Measurements from ENCODE around the gene TRIO.

The TRIO gene

DNA sequence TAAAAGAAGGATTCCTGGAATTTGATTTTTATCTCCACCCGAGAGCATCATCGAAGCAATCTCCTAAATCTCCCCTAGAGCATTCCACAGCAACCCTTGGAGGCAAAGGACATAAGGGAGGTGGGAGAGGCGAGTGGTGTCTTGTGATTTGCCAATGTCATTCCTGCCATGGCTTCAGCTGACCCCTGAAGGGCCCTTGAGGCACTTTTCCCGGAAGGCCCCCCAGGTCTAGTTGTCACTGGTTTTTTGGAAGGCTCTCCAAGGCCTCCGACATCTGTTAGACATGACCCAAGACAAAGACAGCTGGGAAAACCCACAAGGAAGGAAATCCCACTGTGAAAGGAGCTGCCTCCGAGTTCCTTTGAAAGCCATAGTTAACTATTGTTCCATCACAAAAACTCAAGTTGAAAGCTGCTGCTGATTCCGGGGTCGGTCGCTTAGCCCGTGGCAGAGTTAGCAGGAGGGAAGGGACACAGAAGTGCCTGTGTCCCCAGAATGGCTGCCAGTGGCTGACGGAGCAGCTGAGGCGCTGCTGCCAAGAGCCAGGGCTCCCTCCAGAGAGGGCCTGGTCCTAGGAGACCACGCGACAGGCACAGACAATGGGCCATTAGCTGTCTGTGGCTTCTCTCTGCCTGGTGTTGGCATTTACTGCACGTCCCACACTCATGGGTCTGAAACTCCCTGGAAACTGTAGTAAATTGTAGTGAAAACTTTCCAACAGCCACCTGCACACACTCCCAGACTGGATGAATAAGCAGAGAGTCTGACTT lies 24.4 kb upstream of the TRIO start:
- Histone ChIP-seq H3K27me3 (replicated peaks; ENCODE audit: control insufficient read depth, insufficient read depth, low read length) (no peaks in the 10 kb centered on the region), H3K4me3 (replicated peaks; ENCODE audit: low read depth, low read length) (no peak overlapping the region), H3K36me3 (ENCODE audit: control insufficient read depth, insufficient read depth, low read length) (no peaks in the 10 kb centered on the region)
- no peak for DNase-seq (ENCODE audit: extremely low read depth, insufficient read length)
- TF ChIP-seq, protein P1, sequence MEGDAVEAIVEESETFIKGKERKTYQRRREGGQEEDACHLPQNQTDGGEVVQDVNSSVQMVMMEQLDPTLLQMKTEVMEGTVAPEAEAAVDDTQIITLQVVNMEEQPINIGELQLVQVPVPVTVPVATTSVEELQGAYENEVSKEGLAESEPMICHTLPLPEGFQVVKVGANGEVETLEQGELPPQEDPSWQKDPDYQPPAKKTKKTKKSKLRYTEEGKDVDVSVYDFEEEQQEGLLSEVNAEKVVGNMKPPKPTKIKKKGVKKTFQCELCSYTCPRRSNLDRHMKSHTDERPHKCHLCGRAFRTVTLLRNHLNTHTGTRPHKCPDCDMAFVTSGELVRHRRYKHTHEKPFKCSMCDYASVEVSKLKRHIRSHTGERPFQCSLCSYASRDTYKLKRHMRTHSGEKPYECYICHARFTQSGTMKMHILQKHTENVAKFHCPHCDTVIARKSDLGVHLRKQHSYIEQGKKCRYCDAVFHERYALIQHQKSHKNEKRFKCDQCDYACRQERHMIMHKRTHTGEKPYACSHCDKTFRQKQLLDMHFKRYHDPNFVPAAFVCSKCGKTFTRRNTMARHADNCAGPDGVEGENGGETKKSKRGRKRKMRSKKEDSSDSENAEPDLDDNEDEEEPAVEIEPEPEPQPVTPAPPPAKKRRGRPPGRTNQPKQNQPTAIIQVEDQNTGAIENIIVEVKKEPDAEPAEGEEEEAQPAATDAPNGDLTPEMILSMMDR (IDR thresholded peaks at IDR 0.05; ENCODE audit: insufficient read depth, low read length, poor library complexity, severe bottlenecking) = no peak

DNA sequence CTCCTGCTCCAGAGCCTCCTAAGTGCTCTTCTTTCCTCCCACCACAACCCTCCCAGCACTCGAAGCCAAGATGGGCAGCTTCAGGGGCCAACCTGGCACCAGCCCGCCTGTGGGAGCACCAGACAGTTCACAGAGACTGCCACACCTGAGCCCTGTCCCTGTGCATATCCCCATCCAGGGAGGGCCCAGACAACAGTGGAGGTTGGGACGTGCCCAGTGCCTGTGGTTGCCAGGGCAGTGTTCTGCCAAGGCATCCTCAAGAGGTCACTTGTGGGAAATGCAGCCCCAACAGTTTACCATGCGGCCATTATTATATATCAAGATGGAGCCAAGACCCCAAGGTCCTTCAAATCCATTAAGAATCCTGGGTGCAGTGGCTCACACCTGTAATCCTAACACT lies 23.0 kb upstream of the TRIO start:
- H3K36me3 ChIP-seq (ENCODE audit: control insufficient read depth, insufficient read depth, low read length) = no peaks in the 10 kb centered on the region
- TF ChIP-seq, protein P1 (IDR thresholded peaks at IDR 0.05; ENCODE audit: insufficient read depth, low read length, poor library complexity, severe bottlenecking) = no peak
- H3K27me3 ChIP-seq (replicated peaks; ENCODE audit: control insufficient read depth, insufficient read depth, low read length) = no peaks in the 10 kb centered on the region
- DNase-seq (ENCODE audit: extremely low read depth, insufficient read length) = no peak
- no peak overlapping the region for H3K4me3 ChIP-seq (replicated peaks; ENCODE audit: low read depth, low read length)

DNA sequence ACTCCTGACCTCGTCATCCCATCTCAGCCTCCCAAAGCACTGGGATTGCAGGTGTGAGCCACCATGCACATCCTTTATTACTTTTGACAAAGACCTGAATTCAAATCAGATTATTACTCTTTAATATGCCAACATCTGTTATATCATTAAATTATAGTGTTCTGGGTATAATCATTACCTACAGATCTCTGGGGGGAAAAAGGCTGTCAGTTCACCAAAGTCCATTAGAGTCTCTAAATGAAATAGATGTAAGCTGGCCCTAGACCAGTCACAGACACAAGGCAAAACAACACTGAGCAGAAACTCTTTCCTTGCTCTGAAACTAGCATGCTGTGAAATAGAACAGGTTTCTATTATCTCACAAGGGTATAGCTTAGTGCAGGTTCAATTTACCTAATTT lies 21.6 kb upstream of the TRIO start:
- no peaks in the 10 kb centered on the region for H3K27me3 ChIP-seq (replicated peaks; ENCODE audit: control insufficient read depth, insufficient read depth, low read length)
- TF ChIP-seq, protein P1 (IDR thresholded peaks at IDR 0.05; ENCODE audit: insufficient read depth, low read length, poor library complexity, severe bottlenecking) = no peak
- H3K36me3 ChIP-seq (ENCODE audit: control insufficient read depth, insufficient read depth, low read length) = no peaks in the 10 kb centered on the region
- H3K4me3 ChIP-seq (replicated peaks; ENCODE audit: low read depth, low read length) = no peak overlapping the region
- no peak for DNase-seq (ENCODE audit: extremely low read depth, insufficient read length)

DNA sequence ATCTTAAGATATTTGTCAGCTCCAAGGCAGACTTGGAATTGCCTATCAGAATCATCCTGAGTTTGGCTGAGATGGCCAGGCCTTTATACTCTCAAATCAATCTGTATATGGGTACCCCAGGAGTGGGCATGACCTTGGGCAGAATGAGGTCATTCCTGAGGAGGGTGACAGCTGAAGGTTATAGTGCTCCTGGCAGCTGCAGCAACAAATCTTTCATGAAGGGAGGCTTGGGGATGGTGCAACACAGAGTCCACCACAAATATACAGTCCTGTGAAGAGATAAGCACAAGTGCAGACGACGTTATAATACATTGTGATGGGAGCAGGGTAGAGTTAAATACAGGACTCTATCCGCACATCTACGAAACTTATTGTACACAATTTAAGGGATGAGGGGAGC lies 21.1 kb upstream of the TRIO start:
- H3K4me3 ChIP-seq (replicated peaks; ENCODE audit: low read depth, low read length) = no peak overlapping the region
- DNase-seq (ENCODE audit: extremely low read depth, insufficient read length) = no peak
- no peaks in the 10 kb centered on the region for H3K27me3 ChIP-seq (replicated peaks; ENCODE audit: control insufficient read depth, insufficient read depth, low read length)
- no peaks in the 10 kb centered on the region for H3K36me3 ChIP-seq (ENCODE audit: control insufficient read depth, insufficient read depth, low read length)
- TF ChIP-seq, protein P1 (IDR thresholded peaks at IDR 0.05; ENCODE audit: insufficient read depth, low read length, poor library complexity, severe bottlenecking) = no peak

DNA sequence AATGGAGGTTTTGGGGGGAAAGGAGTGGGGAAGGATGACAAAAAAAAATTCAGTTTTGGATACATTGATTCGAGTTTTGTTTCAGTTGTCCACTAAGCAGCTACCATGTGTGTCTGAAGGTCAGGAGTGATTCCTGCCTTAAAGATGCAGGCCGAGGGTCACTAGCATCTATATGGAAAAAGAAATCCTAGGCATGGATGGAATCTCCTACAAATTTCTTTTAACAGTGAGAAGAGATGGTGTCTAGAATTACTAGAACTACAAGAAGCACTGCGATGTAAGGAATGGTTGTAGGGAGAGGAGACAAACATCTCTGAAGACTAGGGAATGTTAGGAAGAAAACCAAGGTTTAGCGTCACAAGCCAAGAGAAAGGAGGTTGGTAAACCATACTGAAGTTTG lies 19.6 kb upstream of the TRIO start:
- no peaks in the 10 kb centered on the region for H3K27me3 ChIP-seq (replicated peaks; ENCODE audit: control insufficient read depth, insufficient read depth, low read length)
- TF ChIP-seq, protein P1 (IDR thresholded peaks at IDR 0.05; ENCODE audit: insufficient read depth, low read length, poor library complexity, severe bottlenecking) = no peak
- no peak for DNase-seq (ENCODE audit: extremely low read depth, insufficient read length)

More for the DNA sequence above, 19.6 kb upstream of the TRIO start:
- Histone ChIP-seq H3K36me3 (ENCODE audit: control insufficient read depth, insufficient read depth, low read length) (no peaks in the 10 kb centered on the region), H3K4me3 (replicated peaks; ENCODE audit: low read depth, low read length) (no peak overlapping the region)
